ENCODE measurements around the gene OR8K5.

Gene OR8K5

GRCh38 chr11:56172256-56172830, 12.2 kb upstream of the OR8K5 start:
- POLR2A ChIA-PET, result no interaction called here
- no peak overlapping the region for H3K4me3 ChIP-seq (ENCODE audit: low read depth, low read length)
- CTCF ChIA-PET, result no interaction called here
- no peak overlapping the region for H3K27ac ChIP-seq (ENCODE audit: extremely low read depth, low read depth, low read length)
- TF ChIP-seq ZNF335 (tag by site-specific recombination; conservative IDR thresholded peaks at IDR 0.05) (no peak), ZSCAN5A (tag by site-specific recombination; IDR thresholded peaks at IDR 0.05) (no peak), ZNF629 (tag by site-specific recombination; IDR thresholded peaks at IDR 0.05) (no peak), ZNF521 (tag by site-specific recombination; IDR thresholded peaks at IDR 0.05) (no peak), ZFP3 (tag by site-specific recombination; IDR thresholded peaks at IDR 0.05; ENCODE audit: low read depth) (no peak), ZNF510 (tag by site-specific recombination; IDR thresholded peaks at IDR 0.05; ENCODE audit: insufficient replicate concordance) (no peak), ZBTB49 (tag by site-specific recombination; IDR thresholded peaks at IDR 0.05; ENCODE audit: low read depth) (no peak), ZNF768 (tag by site-specific recombination; IDR thresholded peaks at IDR 0.05) (no peak), ZNF324 (tag by site-specific recombination; IDR thresholded peaks at IDR 0.05) (no peak), ZNF692 (tag by site-specific recombination; IDR thresholded peaks at IDR 0.05) (no peak), ZNF174 (tag by site-specific recombination; IDR thresholded peaks at IDR 0.05) (no peak), ZIC2 (tag by site-specific recombination; IDR thresholded peaks at IDR 0.05) (no peak), ZNF24 (tag by site-specific recombination; IDR thresholded peaks at IDR 0.05) (no peak), PATZ1 (tag by site-specific recombination; IDR thresholded peaks at IDR 0.05) (no peak), ZNF560 (tag by site-specific recombination; IDR thresholded peaks at IDR 0.05; ENCODE audit: borderline replicate concordance) (no peak), ZNF639 (tag by site-specific recombination; IDR thresholded peaks at IDR 0.05) (no peak), ZNF138 (tag by site-specific recombination; IDR thresholded peaks at IDR 0.05; ENCODE audit: borderline replicate concordance) (no peak), ZNF26 (tag by site-specific recombination; IDR thresholded peaks at IDR 0.05) (no peak), ZNF23 (tag by site-specific recombination; IDR thresholded peaks at IDR 0.05; ENCODE audit: borderline replicate concordance) (no peak)
- no peaks in the 10 kb centered on the region for H3K9me3 ChIP-seq (ENCODE audit: control insufficient read depth, insufficient read depth, low read depth, low read length)
- no peaks in the 10 kb centered on the region for H3K36me3 ChIP-seq (ENCODE audit: control insufficient read depth in 2 of 2, insufficient read depth in 1 of 2, low read length in 2 of 2)
- H3K4me1 ChIP-seq (ENCODE audit: control insufficient read depth, insufficient read depth, low read length), result no peaks in the 10 kb centered on the region

All from HEK293 (cell line).